Activated CD8-positive, alpha-beta memory T cell treated with anti-CD3 and anti-CD28 coated beads for 36 hours (primary cell): ENCODE data around the gene KIRREL3. TPM values are rescaled to one million over a fixed set of nuclear protein-coding genes. Genes with fewer than 3 reads are reported as not detected.

ENCODE experiments used
- CTCF ChIA-PET: fragments of 350-600 bp; sonication (Branson Sonifier 250); formaldehyde crosslinking; loops from one replicate; lab custom pipeline; 2021; ENCODE audit warnings: antibody characterized with exemption; lab: Charles Lee
- POLR2A ChIA-PET: fragments of 350-600 bp; sonication (Branson Sonifier 250); formaldehyde crosslinking; loops from one replicate; lab custom pipeline; 2021; ENCODE audit warnings: antibody characterized with exemption; lab: Charles Lee
- total RNA-seq, 2 experiments: library from RNA; stranded (reverse); gene quantifications; one replicate each; pipeline ENCODE4 v1.2.3, GENCODE V29; 2021

The KIRREL3 gene
- total RNA-seq, 2 experiments from 2014 or later = not detected

DNA sequence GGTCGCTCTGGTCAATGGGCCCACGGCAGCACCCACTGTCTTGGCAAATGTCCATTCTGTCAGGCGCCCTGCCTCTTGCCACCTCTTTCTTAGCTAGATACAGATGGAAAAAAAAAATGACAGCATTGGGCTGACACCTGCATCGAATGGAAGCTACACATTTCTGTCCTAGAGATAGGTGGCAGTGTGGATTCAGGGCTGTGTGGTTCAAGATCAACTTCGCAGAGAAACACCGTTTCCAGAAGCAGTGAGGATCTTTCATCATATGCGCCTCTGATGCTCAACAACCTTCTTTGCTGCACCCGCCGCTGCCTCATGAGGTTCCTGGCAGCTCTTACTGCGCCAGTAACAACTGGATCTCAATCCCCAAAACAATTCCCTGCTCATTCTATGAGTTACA lies 236.3 kb downstream of the KIRREL3 start:
- POLR2A ChIA-PET = no interaction called here
- CTCF ChIA-PET = no interaction called here

DNA sequence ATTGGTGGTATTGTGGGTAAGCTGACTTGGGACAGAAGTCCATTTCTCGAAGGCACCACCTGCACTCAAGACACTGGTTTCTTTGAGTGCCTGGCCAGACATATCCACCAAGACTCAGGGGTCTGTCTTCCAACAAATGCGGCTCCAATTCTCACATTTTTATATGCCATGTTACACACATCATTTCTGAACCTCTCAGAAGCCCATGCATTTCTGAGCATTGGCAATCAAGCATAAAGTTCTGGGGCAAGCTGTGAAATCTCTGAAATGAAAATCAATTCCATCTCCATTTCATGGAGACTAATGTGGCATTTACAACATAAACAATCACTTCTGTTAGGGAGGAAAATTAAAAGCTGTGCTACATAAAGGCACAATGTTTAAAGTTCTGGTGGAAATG lies 243.7 kb downstream of the KIRREL3 start:
- POLR2A ChIA-PET = no interaction called here
- CTCF ChIA-PET = no interaction called here

DNA sequence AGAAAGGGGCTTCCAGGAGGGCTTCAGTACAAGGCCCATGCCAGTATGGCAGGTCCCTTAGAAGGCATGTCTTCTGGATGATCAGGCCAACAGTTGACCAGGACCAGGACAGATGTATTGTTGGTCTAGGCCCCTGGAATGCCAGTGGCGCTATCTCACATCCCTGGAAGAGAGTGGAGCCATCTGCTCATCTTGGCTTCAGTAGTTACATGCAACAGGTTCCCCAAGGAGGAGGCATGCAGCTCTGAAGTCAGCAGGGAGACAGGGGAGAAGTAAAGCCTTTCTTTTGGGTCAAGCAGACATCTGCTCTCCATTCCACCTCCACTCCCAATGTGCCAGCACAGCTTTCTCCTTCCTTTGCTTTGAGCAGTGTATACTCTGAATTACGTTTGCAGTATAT lies 244.1 kb downstream of the KIRREL3 start:
- ChIA-PET CTCF (no interaction called here), POLR2A (no interaction called here)

DNA sequence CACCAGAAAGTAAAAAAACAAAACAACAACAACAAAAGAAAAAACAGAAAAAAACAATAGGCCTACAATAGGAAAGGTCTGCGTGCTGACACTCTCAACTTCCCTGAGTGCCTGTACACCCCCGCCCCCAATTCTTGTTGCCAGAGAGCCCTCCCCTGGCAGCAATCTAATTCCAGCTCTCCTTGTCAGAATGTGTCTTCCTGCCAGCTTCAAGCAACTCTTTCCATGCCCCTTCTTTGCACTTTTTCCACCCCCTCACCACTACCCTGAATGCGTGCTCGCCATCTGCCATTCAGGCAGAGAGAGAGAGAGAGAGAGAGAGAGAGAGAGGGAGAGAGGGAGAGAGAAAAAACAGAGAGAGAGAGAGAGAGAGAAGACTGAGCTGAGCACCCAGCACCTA lies 245.0 kb downstream of the KIRREL3 start:
- POLR2A ChIA-PET = no interaction called here
- CTCF ChIA-PET = no interaction called here

DNA sequence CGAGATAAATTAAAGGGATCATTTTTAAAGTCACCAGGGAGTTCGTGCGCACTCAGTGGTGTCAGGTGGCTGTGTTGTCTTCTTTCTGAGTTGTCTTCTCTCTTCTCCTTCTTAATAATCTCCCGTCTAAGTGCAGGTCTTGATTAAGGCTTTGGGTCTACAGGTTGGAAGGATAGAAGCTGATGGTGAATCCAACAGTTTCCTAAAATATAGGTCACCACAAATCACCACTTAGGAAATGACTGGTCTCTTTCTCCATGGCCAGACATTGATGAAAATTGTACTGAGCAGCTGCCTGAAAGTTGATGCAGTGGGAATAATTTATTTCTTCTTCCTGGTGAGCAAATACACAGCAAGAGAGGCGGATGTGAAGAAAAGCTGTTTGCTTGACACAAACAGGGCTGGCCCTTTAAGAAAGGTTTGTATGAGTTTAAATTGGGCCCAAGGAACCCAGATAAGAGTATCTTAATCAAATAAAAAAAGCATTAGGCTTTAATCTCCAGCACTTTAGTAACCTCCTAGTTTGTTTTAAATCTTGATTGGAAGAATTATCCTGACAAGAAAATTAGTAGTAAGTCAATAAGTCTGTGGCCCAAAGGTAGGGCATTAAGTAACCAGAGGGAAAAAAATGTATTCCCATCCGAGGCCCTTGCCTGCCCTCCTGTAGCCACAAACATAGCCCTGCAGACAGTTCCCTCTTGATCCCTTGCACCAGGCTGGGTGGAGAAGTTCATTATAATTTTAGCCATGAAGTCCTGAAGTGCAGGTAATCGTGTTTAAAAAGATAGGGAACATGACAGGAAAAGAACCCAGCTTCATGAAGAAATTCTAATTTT lies 245.8 kb downstream of the KIRREL3 start:
- POLR2A ChIA-PET = no interaction called here
- CTCF ChIA-PET = no interaction called here

DNA sequence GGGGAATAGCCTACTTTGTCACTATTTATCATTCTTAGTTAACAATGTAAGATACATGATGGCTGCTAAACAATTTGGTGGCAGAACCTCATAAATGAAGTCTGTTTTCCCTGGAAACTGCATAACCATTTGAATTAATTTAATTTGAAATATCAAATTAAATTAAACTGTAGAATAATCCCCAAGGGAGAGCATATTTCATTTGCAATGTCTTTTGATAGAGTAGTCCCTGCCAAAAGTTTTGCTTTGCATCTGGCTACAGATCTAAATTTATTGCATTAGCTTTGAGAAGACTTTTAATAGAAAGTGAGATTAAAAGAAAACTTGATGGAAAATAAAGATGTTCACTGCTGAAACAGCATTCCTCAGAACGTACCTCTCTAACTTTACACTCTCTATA lies 246.6 kb downstream of the KIRREL3 start:
- ChIA-PET CTCF (no interaction called here), POLR2A (no interaction called here)

DNA sequence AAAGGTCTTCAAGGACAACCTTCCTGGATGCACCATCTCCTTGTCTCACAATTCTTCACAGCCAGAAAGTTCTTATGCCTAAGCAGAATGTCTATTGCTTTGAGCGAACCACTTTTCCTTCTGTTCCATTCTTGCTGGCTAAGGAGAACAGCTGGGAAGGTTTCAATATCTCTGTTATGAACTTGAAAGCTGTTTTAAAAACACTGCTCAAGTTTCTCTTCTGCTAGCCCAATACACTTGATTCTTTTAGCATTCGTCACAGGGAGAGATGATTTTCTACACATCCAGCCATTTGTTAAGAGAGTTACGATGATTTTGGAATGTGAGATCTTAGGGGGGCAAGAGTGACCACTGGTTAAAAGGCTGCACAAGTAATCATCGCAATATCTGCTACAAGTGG lies 249.3 kb downstream of the KIRREL3 start:
- ChIA-PET POLR2A (no interaction called here), CTCF (no interaction called here)

DNA sequence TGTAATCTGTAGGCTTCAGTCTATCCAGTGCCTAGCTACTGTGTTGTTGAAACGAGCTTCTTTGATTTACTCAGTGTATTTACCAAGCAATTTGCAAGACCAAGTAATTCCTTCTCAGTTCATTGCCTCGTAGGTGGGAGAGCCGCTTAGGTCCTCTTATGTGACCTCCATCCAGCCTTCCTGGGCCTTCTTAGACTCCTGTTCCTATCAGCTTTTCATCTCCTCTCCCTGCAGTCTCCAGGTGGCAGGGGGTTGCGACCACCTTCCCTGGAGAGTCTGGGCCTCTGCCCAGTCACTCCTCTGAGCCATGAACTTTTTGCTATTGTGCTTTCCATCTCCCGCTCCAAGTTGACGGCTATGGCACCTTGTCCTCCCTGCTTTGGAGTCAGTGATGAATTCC lies 251.8 kb downstream of the KIRREL3 start:
- CTCF ChIA-PET = no interaction called here
- POLR2A ChIA-PET = no interaction called here

DNA sequence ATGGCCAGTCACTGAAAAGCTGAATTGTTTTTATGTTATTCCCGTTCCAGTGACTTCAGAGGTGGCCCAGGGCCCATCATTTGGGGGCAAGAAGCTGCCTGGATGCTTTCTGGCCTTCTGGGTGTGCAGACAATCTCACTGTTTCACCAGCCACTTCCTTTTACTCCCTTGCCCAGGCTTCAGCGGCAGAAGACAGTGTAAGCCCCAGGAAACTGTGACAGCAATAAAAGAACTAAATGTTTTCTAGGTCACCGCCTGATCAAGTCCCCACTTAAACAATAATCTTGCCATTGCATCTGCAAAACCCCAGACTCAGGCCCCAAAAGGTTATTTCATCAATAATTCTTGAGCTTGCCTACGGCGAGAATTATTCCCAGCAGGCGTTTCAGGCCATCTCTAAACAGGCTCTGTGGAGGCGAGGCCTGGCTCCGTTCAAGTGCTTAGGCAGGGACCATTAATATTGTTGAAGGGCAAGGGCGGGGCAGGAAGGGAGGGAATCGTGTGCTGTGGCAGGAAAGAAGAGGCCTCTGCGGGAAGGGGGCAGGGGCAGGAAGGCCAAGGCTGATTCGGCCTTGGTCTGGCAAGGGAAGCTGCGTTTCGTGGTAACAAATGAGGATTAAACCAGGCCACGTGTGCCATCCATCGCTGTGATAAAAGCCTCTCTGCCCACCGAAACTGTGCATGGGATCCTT lies 252.3 kb downstream of the KIRREL3 start:
- CTCF ChIA-PET = no interaction called here
- POLR2A ChIA-PET = no interaction called here

DNA sequence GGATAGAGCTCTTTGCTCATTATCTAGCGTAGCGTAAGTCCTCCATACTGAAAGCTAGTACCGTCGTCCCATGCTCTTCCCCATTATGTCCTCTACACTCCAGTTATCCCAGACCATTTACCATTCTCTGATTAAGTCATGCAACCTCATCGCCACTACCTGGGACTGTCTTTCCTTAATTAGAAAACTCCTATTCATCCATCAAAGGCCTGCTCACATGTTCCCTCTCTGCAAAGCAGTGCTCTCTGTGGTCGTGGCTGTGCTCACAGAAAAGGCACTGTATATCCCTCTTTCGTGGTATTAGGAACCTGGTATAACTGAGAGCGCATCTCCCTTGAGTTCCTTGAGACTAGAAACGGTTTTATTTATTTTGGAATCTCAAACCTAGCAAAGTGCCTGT lies 253.3 kb downstream of the KIRREL3 start:
- CTCF ChIA-PET = no interaction called here

DNA sequence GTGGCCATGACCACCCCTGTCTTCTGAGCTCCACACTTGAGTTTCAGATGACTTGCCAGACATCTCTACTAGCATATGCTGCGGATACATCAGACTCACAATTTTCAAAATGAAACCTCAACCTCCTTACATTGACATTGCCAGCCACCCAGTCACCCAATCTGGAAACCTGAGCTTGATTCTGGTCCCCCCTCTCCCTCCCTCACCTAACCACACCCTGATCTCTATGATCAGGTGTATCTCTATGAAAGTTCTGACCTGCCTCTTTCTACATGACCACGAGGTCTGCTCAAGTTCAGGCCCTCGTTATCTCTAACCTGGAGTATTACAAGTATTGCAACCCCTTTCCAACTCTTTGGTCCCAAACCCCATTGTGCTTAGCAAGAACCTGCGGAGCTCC lies 254.1 kb downstream of the KIRREL3 start:
- POLR2A ChIA-PET = no interaction called here
- CTCF ChIA-PET = no interaction called here

More for the DNA sequence above, 253.3 kb downstream of the KIRREL3 start:
- POLR2A ChIA-PET = no interaction called here

DNA sequence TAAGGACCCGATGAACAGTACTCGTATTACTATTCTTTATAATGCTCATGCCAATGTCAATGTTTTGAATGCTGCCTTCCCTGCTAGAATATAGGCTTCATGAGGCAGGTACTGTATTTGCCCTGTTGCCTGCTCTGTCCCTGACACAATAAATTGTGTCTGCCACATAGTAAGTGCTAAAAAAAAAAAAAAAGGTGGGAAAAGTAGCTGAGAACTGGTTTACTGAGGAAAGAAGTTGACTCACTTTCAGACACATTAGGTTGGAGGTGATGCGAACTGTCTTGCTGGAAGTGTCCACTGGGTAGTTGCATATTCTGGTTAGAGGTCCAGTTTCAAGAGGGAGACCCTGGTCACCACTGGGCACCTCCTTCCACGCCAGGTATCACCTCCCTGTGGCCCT lies 255.9 kb downstream of the KIRREL3 start:
- CTCF ChIA-PET = no interaction called here
- POLR2A ChIA-PET = no interaction called here

DNA sequence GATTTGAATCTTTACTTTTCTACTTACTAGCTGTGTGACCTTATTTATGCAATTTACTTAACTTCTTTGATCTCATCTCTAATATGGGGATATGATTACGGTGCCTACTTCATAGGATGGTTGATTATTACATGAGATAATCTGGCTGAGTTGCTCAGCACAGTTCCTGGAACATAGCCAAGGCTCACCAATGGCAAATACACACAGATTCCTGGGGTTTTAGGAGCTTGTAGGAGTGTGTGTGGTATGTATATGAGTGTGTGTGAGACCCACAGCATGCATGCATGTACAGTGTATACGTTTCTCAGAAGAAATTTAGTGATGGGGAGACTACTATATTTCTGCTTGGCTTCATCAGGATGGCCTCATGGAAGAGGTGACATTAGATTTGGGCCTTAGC lies 256.9 kb downstream of the KIRREL3 start:
- ChIA-PET CTCF (no interaction called here), POLR2A (no interaction called here)

DNA sequence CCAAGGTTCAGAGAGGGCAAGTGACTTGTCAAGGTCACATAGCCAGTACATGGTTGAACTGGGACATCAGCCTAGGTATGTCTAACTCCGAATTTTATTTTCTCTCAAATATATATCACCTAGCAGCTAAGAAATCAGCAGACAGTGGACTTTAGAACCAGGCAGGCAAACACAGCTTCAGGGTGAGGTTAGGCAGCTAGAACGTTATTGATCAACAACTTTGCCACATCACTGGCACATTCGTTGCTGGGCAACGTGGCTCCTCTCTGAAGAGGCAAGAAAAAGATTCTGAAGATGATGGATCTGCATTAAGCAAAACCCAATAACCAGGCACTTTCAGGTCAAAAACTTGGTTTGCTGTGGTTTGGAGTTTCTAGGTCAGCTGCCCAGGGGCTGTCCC lies 258.0 kb downstream of the KIRREL3 start:
- POLR2A ChIA-PET = no interaction called here
- CTCF ChIA-PET = no interaction called here

DNA sequence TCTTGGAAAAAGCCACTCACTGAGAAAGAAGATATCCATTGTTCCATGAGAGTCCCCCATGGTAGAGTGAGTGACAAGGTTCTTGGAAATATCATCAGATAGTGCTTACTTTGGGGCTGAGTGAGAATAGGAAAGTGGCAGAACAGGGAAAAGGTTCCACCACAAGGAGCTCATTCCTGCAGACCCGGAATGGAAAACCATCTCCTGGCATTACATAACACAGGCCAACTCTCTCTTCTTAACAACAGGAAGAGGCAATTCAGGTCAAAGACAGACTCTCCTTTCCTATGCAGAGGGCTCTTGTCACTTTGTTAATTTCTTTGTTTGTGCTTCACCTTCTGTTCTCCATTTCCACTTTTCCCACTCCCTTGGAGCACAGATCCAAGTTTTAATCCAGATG lies 259.7 kb downstream of the KIRREL3 start:
- ChIA-PET POLR2A (no interaction called here), CTCF (no interaction called here)

DNA sequence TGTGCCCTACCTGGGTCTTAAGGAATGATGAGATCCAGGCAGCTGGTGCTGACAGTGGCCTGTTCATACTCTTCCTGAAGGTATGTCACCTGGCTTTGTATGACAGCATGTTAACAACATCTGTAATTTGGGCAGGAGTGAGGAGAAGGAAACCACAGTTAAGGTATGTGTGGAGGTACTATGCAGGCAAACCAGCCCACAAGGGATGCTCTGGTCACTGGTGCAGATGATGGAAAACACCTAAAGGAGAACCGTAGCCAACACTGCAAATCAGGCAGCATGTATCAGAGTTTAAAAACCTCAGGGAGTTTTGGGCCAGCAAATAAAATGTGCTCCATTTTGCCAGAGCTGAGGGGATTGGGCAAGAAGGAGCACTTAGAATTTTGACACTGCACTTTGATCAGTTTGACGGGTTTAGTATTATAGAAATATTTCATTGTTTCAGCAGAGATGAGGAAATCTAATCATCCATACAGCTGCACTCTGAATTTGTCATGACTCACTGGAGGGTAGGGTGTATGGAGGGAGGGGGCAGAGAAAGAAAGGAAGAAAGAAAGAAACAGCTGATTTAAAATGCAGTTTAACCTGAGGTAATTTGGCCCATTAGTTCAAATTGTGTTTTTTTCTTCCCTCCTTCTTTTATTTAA lies 260.9 kb downstream of the KIRREL3 start:
- CTCF ChIA-PET = no interaction called here
- POLR2A ChIA-PET = no interaction called here

DNA sequence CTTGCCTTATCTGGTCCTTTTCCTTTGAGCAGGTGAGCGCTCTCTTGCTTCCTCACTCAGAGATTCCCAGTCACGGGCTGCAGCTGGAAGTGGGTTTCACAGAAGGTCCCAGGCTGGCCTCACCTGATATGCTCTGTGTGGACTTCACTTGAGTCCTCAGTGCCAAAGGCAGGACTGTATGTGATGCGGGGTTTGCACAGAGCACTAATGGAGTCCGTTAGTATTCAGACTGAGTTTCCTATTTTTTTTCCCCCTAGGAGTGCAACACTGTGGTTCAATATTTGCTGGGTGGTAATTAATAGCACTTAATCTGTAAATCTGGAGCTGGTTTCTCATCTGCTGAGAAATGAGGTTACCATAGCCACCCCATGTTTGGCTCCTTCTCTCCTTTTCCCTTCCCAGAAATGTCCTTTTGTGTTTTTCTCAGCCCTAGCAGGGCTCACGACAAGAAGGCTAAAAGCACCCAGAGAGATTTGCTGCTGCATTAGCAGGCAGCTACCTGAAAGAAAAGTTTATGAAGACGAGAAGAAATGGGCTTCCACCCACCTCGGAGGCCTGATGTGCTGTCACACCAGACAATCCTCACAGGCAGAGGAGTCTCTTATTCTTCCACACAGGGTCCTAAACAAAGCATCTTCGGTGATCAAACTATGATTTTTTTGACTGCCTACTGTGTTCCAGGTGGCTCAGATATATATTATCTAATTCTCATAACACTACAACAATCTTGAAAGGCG lies 262.1 kb downstream of the KIRREL3 start:
- ChIA-PET CTCF (no interaction called here), POLR2A (no interaction called here)

DNA sequence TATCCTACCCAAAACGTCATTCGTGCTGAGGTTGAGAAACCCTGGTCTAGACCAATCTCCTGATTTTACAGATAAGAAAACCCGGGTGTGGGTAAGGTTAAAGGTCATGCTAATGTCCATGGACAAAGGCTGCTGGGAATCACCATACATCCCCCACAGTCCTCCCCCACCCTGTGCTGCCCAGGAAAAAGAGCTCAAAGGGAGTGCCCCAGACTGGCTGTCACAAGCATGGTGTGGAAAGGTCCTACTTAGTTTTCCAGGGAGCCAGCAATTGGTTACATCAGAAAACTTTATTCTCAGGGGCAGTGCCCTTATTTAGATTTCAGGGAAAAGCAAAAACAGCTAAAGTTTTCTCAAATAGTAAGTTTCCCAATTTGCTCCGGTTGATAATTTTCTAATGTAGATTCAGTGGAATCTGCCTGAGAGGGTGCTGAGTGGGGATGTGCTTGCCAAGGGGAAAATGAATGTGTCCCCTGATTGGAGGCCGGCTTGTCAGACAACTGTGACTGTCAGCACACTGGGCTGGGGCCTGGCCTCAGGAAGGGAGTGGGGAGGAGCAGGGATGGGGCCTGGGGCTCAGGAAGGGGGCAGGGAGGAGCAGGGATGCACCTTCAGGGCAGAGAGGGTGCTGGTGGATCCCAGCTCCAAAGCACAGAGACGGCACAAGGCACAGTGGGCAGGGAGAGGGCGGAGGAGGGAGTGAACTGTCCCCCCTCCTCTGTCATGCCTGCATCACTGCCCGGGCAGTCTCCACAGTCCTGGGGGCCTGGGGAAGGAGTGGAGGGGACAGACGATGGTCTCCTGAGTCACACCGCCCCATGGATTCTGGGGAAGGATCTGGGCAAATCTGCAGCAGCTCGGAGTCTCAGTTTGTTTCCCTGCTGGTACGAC lies 263.6 kb downstream of the KIRREL3 start:
- ChIA-PET CTCF (no interaction called here), POLR2A (no interaction called here)

DNA sequence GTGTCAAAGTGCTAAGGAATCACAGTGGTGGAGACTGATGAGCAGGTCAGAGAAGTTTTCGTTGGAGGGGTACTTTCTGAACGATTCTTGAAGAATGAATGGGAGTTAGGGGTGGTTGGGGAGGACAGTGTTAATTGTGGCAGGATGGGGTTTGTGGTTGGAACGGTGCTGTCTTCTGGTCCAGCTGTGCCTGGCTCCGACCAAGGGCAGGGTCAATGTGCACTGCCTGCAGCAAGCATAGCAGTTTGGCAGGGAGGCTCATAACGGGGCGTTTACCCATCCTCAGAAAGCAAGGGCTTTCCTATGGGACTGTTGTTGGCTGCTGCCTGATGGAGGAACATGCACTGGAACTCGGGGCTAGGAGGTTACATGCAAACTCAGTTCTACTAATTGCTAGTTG lies 265.8 kb downstream of the KIRREL3 start:
- ChIA-PET CTCF (interaction anchor here (1.6 kb wide), 1 partner anchor 23 kb away, joined by 3 read pairs; no protein-coding TSS in a partner anchor), POLR2A (no interaction called here)
